Upper lobe of left lung (tissue), 4 donors: ENCODE data around the gene MAVS.

Experiments
- CTCF ChIP-seq, 6 experiments: fragments of 450-650 bp in 4 of 6; fragments of 200-600 bp in 2 of 6; sonication (generic) in 2 of 6; IDR thresholded peaks; one replicate each; pipeline ENCODE4 v1.5.1; 2016 to 2019; ENCODE audit warnings: antibody characterized with exemption in 6 of 6
- POLR2A ChIP-seq, 4 donors: fragments of 450-650 bp; IDR thresholded peaks; one replicate each; pipeline ENCODE4 v1.5.1; 2016 to 2017; ENCODE audit warnings: antibody characterized with exemption in 4 of 4, mild to moderate bottlenecking in 2 of 4
- POLR2AphosphoS5 ChIP-seq, 2 donors: sonication (generic); formaldehyde crosslinking; IDR thresholded peaks; one replicate each; pipeline ENCODE4 v1.5.1; 2017; ENCODE audit warnings: antibody characterized with exemption in 2 of 2

- TF ChIP-seq CTCF (IDR thresholded peaks at IDR 0.05) (no peak), POLR2A (IDR thresholded peaks at IDR 0.05) (no peak), POLR2AphosphoS5 (IDR thresholded peaks at IDR 0.05) (no peak)
These were observed 30.8 kb upstream of the MAVS start for GRCh38 chr20:3815703-3816315.
